Bronchial epithelial cell (primary cell): Measurements from ENCODE around the gene LAMA3. TPM values are rescaled to one million over a fixed set of nuclear protein-coding genes. Genes with fewer than 3 reads are reported as not detected.

Source experiments
- DNase-seq: peaks from one replicate; pipeline ENCODE4 v3.0.0-alpha.2; 2010; ENCODE audit warnings: low read depth
- FAIRE-seq: peaks from 2 replicates; lab custom pipeline; 2011; peaks lifted over from hg19 to GRCh38; lab: Jason Lieb, UNC
- H3K27me3 ChIP-seq: 2 replicates; pipeline ENCODE4 v1.5.1; 2011; ENCODE audit warnings: low read length; ENCODE audit not compliant: control insufficient read depth, insufficient read depth
- H3K36me3 ChIP-seq: 2 replicates; pipeline ENCODE4 v1.5.1; 2011; ENCODE audit warnings: low read length; ENCODE audit not compliant: control insufficient read depth, insufficient read depth
- H3K4me3 ChIP-seq: 2 replicates; pipeline ENCODE4 v1.5.1; 2011; ENCODE audit warnings: mild to moderate bottlenecking, low read depth, low read length, control low read depth
- total RNA-seq: library from RNA; depleted of rRNA; stranded (reverse); fragments of >200 nt; gene quantifications from 2 replicates; pipeline ENCODE4 v1.2.1, GENCODE V29; 2014
- TF ChIP-seq, protein P1 (sequence below): IDR thresholded peaks from 2 replicates; pipeline ENCODE4 v1.5.1; 2011; ENCODE audit warnings: mild to moderate bottlenecking, moderate library complexity, low read length, control low read depth, inconsistent platforms; ENCODE audit not compliant: insufficient read depth, severe bottlenecking

The LAMA3 gene
- total RNA-seq, 1 donor from 2014 or later, result 531 TPM

- no peak for FAIRE-seq
- H3K36me3 ChIP-seq, result no peaks in the 10 kb centered on the region
- TF ChIP-seq, protein P1, sequence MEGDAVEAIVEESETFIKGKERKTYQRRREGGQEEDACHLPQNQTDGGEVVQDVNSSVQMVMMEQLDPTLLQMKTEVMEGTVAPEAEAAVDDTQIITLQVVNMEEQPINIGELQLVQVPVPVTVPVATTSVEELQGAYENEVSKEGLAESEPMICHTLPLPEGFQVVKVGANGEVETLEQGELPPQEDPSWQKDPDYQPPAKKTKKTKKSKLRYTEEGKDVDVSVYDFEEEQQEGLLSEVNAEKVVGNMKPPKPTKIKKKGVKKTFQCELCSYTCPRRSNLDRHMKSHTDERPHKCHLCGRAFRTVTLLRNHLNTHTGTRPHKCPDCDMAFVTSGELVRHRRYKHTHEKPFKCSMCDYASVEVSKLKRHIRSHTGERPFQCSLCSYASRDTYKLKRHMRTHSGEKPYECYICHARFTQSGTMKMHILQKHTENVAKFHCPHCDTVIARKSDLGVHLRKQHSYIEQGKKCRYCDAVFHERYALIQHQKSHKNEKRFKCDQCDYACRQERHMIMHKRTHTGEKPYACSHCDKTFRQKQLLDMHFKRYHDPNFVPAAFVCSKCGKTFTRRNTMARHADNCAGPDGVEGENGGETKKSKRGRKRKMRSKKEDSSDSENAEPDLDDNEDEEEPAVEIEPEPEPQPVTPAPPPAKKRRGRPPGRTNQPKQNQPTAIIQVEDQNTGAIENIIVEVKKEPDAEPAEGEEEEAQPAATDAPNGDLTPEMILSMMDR, result no peak
These were observed 308.8 kb downstream of the LAMA3 start for GRCh38 chr18:23998018-23998417.

DNA sequence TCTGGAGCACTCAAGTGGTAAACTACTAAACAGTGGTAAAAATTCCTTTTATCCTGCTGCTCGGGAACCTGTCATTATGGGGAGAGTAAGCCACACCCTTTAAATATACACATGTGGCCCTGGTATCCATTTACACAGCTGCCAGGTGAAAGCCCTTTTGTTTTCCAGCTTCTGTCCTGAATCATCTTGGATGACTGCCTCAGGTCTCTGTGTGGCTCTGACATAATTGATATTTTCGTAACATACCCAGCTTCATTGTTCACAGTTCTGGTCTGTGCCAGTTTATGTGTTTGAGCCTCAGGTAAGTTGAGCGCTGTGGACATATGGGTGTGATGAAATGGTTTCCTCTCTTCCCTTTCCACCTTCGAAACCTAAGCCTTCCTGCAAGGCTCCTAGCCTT lies 309.6 kb downstream of the LAMA3 start:
- peak; percentile 13 for FAIRE-seq
- TF ChIP-seq, protein P1, result no peak
- Histone ChIP-seq H3K36me3 (no peaks in the 10 kb centered on the region), H3K4me3 (no peak overlapping the region), H3K27me3 (no peaks in the 10 kb centered on the region)
- DNase-seq, result peak; percentile 97

More at GRCh38 chr18:23998018-23998417, 308.8 kb downstream of the LAMA3 start:
- no peak for DNase-seq
- Histone ChIP-seq H3K27me3 (no peaks in the 10 kb centered on the region), H3K4me3 (no peak overlapping the region)

GRCh38 chr18:24000613-24001490 lies 311.6 kb downstream of the LAMA3 start:
- TF ChIP-seq, protein P1, result no peak
- no peaks in the 10 kb centered on the region for H3K27me3 ChIP-seq
- no peak overlapping the region for H3K4me3 ChIP-seq
- DNase-seq (no peak), FAIRE-seq (no peak)
- H3K36me3 ChIP-seq, result no peaks in the 10 kb centered on the region

DNA sequence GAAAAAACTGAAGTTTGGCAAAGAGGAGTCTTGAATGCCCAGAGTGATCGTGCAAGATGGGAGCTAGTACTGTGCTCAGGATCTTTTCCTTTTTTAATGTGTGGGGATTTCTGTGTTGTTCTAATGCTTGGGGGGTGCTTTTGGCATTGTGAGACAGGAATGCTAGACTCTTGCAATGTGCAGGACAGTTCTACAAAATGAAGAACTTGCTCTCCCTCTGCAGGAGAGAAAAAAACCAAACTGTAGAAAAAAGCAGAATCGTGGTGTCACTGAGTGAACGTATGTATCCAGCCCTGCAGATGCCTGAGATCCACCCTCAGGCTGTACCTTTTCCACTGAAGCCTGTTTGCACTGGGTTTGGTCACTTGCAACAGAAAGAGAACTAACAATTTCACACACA lies 313.2 kb downstream of the LAMA3 start:
- no peak for DNase-seq
- H3K4me3 ChIP-seq, result no peak overlapping the region
- no peaks in the 10 kb centered on the region for H3K36me3 ChIP-seq
- TF ChIP-seq, protein P1, result no peak
- H3K27me3 ChIP-seq, result no peaks in the 10 kb centered on the region
- FAIRE-seq, result no peak

- Histone ChIP-seq H3K4me3 (no peak overlapping the region), H3K36me3 (no peaks in the 10 kb centered on the region), H3K27me3 (no peaks in the 10 kb centered on the region)
- DNase-seq, result no peak
- no peak for FAIRE-seq
- TF ChIP-seq, protein P1, result no peak
These were observed 314.0 kb downstream of the LAMA3 start for GRCh38 chr18:24003288-24003687.
